Umbilical cord (tissue), 2 donors: ENCODE measurements around the gene DCUN1D3. TPM values are rescaled to one million over a fixed set of nuclear protein-coding genes. Genes with fewer than 3 reads are reported as not detected.

ENCODE experiments used
- DNase-seq: peaks from one replicate; pipeline ENCODE4 v3.0.0-alpha.2; 2015; ENCODE audit warnings: low spot score
- total RNA-seq: library from RNA; depleted of rRNA; stranded (reverse); fragments of >200 nt; gene quantifications from one replicate; pipeline ENCODE4 v1.2.3, GENCODE V29; 2014; ENCODE audit warnings: low replicate concordance; ENCODE audit not compliant: insufficient read depth

DCUN1D3 gene
- total RNA-seq, 1 donor from 2014 or later, result 45.0 TPM

DNA sequence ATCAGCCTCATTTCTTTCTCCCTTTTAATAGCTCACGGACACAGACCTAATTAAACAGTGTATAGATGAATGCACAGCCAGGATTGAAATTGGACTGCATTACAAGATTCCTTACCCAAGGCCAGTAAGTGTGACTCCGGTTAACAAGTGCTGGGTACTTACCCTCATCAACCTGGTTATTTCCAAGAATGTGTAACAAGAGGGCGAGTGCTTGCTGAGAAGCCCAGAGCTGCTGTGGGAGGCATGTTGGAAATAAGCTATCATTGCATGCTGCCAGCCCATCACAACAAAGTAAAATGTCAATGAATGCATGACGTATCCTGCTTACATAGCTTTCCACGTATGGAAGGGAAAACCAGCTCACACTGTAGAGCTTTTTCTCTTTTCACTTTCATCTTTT, 19.9 kb upstream of the DCUN1D3 start:
- no peak for DNase-seq

DNA sequence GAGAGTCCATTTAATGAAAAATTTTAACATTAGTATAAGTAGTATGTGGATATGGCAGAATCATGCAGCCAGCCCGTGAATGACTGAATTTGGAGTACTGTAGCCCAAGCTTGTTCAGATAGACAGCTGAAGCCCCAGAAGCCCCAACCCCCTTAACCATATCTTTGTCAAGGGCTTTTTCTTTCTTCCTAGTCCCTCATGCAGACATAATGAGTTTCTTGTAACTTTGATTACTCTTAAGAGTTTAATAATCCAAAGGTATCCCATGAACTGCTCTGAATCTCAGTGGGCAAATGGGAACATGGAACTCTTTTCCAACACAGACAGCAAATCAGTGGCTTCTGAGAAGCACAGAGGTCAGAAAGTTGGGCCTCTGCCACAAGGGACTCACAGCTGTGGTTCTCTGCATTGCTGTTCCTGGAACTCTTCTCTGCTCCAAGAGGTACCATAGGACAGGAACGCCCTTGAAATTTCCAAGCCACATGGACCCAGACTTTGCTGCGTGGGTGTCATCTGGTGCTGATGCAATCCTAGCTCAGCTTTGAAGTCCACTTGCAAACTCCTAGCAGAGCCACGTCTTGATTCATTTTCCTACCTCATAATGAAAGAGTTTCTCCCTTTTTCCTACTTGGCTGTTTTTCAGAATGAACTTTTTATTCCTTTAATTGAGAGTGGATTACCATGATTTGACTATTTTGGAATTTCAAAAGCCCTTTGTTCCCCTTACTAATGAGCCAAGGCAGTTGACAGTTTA, 18.5 kb upstream of the DCUN1D3 start:
- no peak for DNase-seq

DNA sequence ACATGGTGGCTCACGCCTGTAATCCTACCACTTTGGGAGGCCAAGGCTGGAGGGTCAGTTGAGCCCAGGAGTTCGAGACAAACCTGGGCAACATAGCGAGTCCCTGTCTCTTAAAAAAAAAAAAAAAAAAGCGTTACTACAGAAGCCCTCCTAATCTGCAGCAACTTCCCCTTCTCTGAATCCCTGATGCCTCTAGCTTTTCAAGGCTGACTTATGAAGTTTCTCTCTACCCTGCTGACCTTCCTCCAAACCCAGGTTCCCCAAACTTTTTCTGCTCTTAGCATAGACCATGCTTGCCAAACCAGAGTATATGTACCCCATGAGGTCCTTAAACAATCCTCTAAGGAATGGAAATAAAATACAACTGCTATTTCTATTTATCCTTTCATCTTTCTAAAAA, 16.8 kb upstream of the DCUN1D3 start:
- no peak for DNase-seq

- DNase-seq, result no peak
Measured at GRCh38 chr16:20916289-20916688, 16.1 kb upstream of the DCUN1D3 start.

GRCh38 chr16:20911361-20911760, 11.2 kb upstream of the DCUN1D3 start:
- no peak for DNase-seq

GRCh38 chr16:20910781-20911321, 10.7 kb upstream of the DCUN1D3 start:
- DNase-seq, result peak; percentile 60

- DNase-seq, result peak; percentile 95
Measured at GRCh38 chr16:20906341-20907255, 6.4 kb upstream of the DCUN1D3 start.

DNA sequence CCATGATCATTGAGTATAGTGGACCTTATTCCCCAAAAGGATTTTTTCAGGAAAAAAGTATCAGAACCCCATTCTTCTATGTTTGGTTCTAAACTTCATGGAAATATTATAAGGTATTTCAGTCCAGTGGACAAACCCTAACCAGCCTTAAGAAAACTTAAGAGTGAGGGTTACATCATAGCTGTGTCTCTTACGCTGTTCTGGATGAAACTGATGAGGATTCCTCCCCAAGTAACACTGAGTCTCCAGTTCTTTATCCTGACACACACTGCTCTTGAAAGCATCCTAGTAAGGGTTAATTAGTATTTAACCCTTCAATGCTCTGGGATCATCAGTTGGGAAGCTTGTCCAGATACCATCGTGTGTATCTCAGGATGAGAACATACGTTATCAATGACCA, 5.4 kb upstream of the DCUN1D3 start:
- DNase-seq, result peak; percentile 40

GRCh38 chr16:20904507-20905081, 4.4 kb upstream of the DCUN1D3 start:
- DNase-seq, result peak; percentile 57

DNA sequence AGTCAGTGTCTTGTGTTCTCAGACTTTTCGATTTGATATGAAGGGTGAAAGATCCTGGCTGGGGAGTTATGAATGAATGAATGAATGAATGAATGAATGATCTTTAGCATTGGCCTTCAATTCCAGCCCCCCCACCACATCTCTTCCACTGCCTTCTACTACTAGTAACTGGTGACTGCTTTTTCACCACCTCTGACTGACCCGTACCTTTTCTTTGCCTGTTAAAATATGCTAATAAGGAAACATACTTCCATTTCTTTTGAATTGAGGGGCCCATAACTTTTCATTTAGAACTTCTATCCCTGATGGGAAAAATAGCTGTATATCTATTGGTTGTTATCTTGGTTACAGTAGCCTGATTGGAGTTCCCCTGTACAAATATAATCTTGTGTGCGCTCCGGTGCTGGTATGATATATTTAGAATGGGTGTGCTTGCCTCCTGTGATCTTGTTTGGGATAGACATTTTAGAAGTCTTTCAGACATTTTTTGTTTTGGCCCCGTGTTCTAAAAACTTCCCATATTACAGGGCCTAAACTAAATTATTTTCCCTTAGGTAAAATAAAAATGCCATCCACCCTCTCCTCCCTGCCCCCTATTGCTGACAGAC, 3.8 kb upstream of the DCUN1D3 start:
- no peak for DNase-seq

- DNase-seq, result no peak
Measured at GRCh38 chr16:20903116-20903898, 3.1 kb upstream of the DCUN1D3 start.

- DNase-seq, result no peak
Measured at GRCh38 chr16:20902426-20902825, 2.3 kb upstream of the DCUN1D3 start.

DNA sequence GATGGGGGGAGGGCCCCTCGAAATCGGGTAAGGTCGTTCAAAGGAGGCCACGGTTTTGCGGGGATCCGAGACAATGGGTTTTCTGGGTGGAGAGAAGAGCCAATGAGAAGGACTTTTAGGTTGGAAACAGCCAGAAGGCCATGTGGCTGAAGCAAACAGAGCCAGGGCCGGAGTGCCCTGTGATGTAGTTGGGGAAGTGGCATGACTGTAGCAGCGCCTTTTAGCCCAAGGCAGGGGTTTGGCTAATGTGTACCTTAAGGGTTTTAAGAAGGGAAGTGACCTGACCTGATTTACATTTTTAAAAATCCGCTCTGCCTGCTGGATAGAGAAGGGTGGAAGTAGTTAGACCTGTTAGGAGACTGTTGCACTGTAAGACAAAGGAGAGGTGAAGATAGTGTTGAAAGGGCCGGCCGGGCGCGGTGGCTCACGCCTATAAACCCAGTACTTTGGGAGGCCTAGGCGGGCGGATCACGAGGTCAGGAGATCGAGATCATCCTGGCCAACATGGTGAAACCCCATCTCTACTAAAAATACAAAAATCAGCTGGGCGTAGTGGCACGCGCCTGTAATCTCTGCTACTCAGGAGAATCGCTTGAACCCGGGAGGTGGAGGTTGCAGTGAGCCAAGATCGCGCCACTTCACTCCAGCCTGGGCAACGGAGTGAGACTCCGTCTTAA, 1.4 kb upstream of the DCUN1D3 start:
- DNase-seq, result peak; percentile 59

DNA sequence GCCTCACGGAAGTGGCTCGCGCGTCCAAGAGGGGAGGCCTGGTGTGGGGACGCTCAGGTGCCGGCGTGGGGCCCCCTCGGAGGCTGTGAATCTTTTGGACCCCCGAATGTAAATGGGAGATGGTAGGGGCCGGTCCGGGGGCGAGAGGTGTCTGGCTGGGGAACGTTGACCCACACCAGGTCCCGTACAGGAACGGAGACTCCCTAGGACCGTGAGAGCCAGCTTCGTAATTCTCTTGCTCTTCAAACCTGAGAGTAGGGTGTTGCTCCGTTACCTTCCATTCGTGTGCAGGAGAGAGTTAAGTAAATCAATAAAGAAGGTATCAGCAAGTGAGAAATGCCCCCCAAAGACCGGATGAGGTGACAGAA, 894 bp upstream of the DCUN1D3 start:
- no peak for DNase-seq

- DNase-seq, result no peak
Measured at GRCh38 chr16:20899477-20900298, 470 bp downstream of the DCUN1D3 start.

GRCh38 chr16:20899071-20899470, 1.1 kb downstream of the DCUN1D3 start:
- DNase-seq, result peak; percentile 74

GRCh38 chr16:20897922-20898321, 2.2 kb downstream of the DCUN1D3 start:
- no peak for DNase-seq

DNA sequence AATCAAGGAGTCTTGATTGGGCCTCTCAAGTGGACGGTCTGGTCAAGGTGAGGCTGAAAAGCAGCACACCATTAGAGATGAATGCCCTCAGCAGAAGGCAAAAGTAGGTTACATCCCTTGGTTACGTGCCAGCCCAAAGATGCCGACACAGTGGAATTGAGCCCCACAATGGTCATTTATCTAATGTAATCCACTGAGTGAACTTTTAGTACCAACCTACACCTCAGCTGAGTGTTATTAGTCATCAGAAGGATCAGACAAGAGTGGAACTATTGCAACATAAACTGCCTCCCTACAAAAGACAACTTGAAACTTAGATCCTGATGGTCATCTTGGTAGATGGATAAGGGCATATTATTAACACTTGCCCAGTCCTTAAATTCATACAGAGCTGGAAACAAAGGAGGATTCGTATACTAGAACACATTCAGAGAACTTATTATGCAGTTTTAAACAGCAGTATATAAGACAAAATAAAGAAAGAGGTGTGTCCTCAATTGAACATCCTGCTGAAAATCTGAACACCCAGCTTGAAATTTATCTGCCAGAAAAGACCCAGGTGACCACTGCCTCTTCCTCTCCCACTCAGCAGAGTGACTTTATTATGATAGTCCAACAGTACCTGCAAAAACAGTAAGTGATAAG, 2.8 kb downstream of the DCUN1D3 start:
- no peak for DNase-seq

- no peak for DNase-seq
Measured at GRCh38 chr16:20894388-20894787, 5.8 kb downstream of the DCUN1D3 start.
